ENCODE data around the gene TPP1. TPM values are rescaled to one million over a fixed set of nuclear protein-coding genes. Genes with fewer than 3 reads are reported as not detected.
A peak's percentile ranks its signal among the peaks of the same experiment; 100 is the strongest.

The TPP1 gene
- 100 to 1,000 TPM; 159 to 306 (median 232) TPM for total RNA-seq
- 10 to 100 TPM; 54.9 to 61.6 (median 60.6) TPM for polyA plus RNA-seq
- long read RNA-seq, donor 1, transcript TPP1-201 (13 exons, 3,560 nt) = major isoform, 22 of 28 reads
- long read RNA-seq, donor 1, partial matches to known transcripts = 0 of 28 reads
- long read RNA-seq, donor 1, other reads (novel, unspliced or antisense) = 0 of 28 reads
- long read RNA-seq, donor 2, transcript TPP1-214 (12 exons, 3,578 nt) = minor isoform, 7 of 36 reads
- long read RNA-seq, donor 2, transcript TPP1-201 (13 exons, 3,560 nt) = major isoform, 24 of 36 reads
- long read RNA-seq, donor 2, partial matches to known transcripts = 0 of 36 reads
- long read RNA-seq, donor 2, other reads (novel, unspliced or antisense) = 0 of 36 reads

DNA sequence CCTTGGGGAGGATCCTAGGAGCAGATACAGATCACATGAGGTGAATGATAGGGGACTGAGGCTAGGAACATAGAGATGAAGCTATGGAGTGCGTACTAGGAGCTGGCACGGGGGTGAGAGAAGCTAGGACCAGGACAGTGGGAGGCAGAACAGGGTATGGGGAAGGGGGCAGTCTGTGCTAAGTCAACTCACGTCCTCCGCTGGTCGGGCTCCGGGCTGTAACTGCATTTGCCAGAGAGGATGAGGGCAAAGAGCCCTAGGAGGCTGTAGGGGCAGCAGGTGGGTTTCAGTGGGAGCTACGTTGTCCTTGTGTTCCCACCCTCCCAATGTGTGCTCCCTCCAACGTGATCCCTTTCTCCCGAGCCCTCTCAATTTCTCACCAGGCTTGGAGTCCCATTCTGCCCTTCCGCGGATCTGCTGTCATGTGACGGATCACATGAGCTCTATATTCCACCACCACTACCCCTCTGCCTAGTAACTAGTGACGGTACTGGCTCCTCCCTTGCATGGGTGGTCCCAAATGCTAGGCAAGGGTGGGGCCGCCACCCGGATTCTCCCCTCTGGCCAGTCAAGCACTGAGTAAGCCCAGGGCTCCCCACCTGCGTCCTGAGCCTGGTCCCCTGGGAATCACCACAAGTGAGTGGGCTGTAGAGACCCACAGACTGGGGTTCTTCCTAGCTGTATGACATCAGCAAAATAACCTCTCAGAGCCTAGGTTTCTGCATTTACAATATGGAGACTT lies at the start of gene TPP1:
Gene TPP1, minus strand, starts transcription at position 419 of the 742 bp plus-strand sequence. Its CDS starts 22 bp downstream, at position 397.
- H3K9me3 ChIP-seq = no peaks in the 10 kb centered on the region
- H3K4me1 ChIP-seq = peaks cover 17 to 76% (median 36%) of the 10 kb centered on the region in 6 donors
- H3K27ac ChIP-seq = peak within 1 kb of the TSS; percentile 91 to 98 (median 94)
- H3K4me3 ChIP-seq = peak within 1 kb of the TSS; percentile 66 to 95 (median 76)
- peaks cover 0 to 48% (median 30%) of the 10 kb centered on the region in 6 donors for H3K36me3 ChIP-seq
- WGBS, 5 donors = 0 to 2% (median 1%) methylated on average over 15 to 16 of the region's 16 CpGs
- DNase-seq = peak; percentile 96
- peak; percentile 8 to 71 (median 69) for TF ChIP-seq POLR2A (IDR thresholded peaks at IDR 0.05)
- TF ChIP-seq POLR2AphosphoS5 (IDR thresholded peaks at IDR 0.05) = peak; percentile 70 to 99 (median 90)
- TF ChIP-seq, protein P1, sequence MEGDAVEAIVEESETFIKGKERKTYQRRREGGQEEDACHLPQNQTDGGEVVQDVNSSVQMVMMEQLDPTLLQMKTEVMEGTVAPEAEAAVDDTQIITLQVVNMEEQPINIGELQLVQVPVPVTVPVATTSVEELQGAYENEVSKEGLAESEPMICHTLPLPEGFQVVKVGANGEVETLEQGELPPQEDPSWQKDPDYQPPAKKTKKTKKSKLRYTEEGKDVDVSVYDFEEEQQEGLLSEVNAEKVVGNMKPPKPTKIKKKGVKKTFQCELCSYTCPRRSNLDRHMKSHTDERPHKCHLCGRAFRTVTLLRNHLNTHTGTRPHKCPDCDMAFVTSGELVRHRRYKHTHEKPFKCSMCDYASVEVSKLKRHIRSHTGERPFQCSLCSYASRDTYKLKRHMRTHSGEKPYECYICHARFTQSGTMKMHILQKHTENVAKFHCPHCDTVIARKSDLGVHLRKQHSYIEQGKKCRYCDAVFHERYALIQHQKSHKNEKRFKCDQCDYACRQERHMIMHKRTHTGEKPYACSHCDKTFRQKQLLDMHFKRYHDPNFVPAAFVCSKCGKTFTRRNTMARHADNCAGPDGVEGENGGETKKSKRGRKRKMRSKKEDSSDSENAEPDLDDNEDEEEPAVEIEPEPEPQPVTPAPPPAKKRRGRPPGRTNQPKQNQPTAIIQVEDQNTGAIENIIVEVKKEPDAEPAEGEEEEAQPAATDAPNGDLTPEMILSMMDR (IDR thresholded peaks at IDR 0.05 in 8 of 11, conservative IDR thresholded peaks at IDR 0.05 in 3 of 11) = no peak
- intact Hi-C loops (cut with DNase I; ENCODE audit: low total_unique reads) = no loop called here
- no peaks in the 10 kb centered on the region for H3K27me3 ChIP-seq (replicated peaks in 1 of 7)

DNA sequence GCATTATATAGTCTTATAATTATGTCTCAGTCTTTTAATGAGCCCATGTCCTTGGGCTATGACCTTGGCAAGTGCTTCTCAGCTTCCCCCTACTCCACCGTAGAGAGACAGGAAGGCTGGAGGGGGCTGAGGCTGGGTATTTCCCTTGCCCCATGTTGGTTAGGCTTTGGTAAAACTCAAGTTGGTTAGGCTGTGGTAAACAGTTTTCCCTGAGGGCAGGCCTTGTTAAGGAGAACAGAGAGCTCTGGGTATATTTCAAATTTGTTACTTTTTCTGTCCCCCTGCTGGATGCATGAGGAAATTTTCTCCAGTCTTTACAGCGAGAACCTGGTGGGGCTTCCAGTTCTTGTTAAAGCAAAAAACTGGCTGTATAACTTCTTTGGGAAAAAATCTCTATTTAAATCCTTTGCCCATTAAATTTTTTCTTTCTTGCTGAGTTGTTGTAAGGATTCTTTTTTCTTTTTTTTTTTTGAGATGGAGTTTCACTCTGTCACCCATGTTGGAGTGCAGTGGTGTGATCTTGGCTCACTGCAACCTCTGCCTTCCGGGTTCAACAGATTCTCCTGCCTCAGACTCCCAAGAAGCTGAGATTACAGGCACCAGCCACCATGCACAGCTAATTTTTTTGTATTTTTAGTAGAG lies 48.6 kb upstream of the TPP1 start:
- Histone ChIP-seq H3K27ac (peak overlapping the region in 2 of 8 donors; percentile 29 to 32), H3K9me3 (no peaks in the 10 kb centered on the region), H3K4me3 (no peak overlapping the region), H3K4me1 (peaks cover 5 to 19% (median 7%) of the 10 kb centered on the region in 6 donors), H3K27me3 (replicated peaks in 1 of 7) (no peaks in the 10 kb centered on the region), H3K36me3 (no peaks in the 10 kb centered on the region)
- no peak for DNase-seq
- intact Hi-C loops (cut with DNase I; ENCODE audit: low total_unique reads) = no loop called here
- 45 to 58% (median 53%) methylated on average over 3 of the region's 3 CpGs for WGBS, 5 donors
- TF ChIP-seq POLR2A (IDR thresholded peaks at IDR 0.05) (no peak), POLR2AphosphoS5 (IDR thresholded peaks at IDR 0.05) (no peak)
- TF ChIP-seq, protein P1 (IDR thresholded peaks at IDR 0.05 in 8 of 11, conservative IDR thresholded peaks at IDR 0.05 in 3 of 11) = peak; percentile 20 to 72 (median 56)

DNA sequence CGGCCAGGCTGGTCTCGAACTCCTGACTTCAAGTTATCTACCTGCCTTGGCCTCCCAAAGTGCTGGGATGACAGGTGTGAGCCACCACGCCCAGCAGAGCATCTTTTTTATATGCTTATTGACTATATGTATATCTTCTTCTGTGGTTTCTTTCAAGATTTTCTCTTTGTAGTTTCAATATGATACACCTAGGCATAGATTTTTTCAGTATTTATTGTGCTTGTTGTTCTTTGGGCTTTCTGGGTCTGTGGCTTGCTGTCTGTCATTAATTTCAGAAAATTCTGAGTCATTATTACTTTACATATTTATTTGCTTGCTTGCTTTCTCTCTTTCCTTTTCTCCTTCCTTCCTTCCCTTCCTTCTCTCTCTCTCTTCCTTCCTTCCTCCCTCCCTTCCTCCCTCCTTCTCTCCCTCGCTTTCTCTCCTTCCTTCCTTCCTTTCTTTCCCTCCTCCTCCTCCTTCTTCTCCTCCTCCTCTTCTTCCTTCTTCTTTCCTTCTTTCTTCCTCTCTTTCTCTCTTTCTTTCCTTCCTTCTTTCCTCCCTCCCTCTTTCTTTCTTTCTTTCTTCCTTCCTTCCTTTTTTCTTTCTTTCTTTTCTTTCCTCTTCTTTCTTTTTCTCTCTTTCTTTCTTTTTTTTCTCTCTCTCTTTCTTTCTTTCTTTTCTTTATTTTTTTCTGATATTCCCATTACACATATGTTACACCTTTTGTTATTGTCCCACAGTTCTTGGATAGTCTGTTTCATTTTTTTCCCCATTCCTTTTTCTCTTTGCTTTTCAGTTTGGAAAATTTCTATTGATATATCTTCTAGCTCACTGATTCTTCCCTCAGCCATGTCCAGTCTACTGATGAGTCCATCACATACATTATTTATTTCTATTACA lies 47.3 kb upstream of the TPP1 start:
- Histone ChIP-seq H3K4me3 (no peak overlapping the region), H3K27me3 (replicated peaks in 1 of 7) (no peaks in the 10 kb centered on the region), H3K36me3 (no peaks in the 10 kb centered on the region), H3K27ac (no peak overlapping the region), H3K9me3 (no peaks in the 10 kb centered on the region), H3K4me1 (peaks cover 5 to 10% (median 7%) of the 10 kb centered on the region in 6 donors)
- intact Hi-C loops (cut with DNase I; ENCODE audit: low total_unique reads) = no loop called here
- no peak for DNase-seq
- TF ChIP-seq POLR2A (IDR thresholded peaks at IDR 0.05) (no peak), POLR2AphosphoS5 (IDR thresholded peaks at IDR 0.05) (no peak)
- TF ChIP-seq, protein P1 (IDR thresholded peaks at IDR 0.05 in 8 of 11, conservative IDR thresholded peaks at IDR 0.05 in 3 of 11) = no peak
- 79 to 94% (median 85%) methylated on average over 4 of the region's 4 CpGs for WGBS, 5 donors
